Measurements from ENCODE around the gene MC1R. TPM values are rescaled to one million over a fixed set of nuclear protein-coding genes. Genes with fewer than 3 reads are reported as not detected.

MC1R gene
- total RNA-seq, 1 donor: 8.1 TPM

DNA sequence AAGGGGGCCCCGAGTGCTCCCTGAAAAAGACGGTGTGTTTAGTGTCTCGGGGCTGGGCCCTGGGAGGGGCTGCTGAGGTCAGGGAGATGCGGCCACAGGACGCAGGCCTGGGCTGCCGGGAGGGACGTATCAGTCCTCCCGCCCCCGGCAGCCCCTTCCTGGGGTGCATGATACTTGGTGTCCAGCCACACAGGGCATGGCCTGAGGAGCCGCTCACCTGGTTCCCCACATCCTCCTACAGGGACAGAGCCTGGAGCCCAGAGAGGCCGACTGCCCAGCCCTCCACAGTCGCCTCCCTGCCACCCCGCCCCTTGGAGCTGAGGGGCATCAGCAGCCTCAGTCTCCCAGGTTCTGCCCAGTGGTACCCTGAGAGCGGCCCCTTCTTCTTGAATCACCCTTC, 17.8 kb downstream of the MC1R start:
- no peak for DNase-seq (ENCODE audit: low read depth)
- H3K4me3 ChIP-seq (ENCODE audit: low read depth, low read length): no peak overlapping the region
- no peak for TF ChIP-seq CTCF (IDR thresholded peaks at IDR 0.05; ENCODE audit: insufficient read depth, low read length)

- no peak overlapping the region for H3K4me3 ChIP-seq (ENCODE audit: low read depth, low read length)
- no peak for TF ChIP-seq CTCF (IDR thresholded peaks at IDR 0.05; ENCODE audit: insufficient read depth, low read length)
- no peak for DNase-seq (ENCODE audit: low read depth)
Measured at GRCh38 chr16:89936981-89937380, 18.3 kb downstream of the MC1R start.

- no peak overlapping the region for H3K4me3 ChIP-seq (ENCODE audit: low read depth, low read length)
- no peak for TF ChIP-seq CTCF (IDR thresholded peaks at IDR 0.05; ENCODE audit: insufficient read depth, low read length)
- no peak for DNase-seq (ENCODE audit: low read depth)
Measured at GRCh38 chr16:89938175-89938885, 19.7 kb downstream of the MC1R start.

DNA sequence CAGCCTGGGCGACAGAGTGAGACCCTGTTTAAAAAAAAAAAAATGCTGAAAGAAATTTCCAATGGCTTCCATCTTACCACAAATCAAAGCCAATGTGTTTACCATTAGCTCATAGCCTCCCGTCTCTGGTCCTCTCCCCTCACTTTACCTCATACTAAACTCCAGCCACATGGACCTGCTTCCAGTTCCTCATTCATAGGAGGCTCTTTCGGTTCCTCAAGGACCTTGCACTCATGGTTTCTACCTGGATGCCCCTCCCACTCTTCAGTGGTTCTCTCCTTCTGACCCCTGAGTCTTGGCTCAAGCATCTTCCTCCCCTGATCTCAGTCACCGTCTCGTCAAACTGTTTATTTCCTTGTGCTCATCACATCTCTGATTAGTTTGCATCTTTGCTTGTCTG, 26.1 kb downstream of the MC1R start:
- no peak for TF ChIP-seq CTCF (IDR thresholded peaks at IDR 0.05; ENCODE audit: insufficient read depth, low read length)
- DNase-seq (ENCODE audit: low read depth): no peak
- H3K4me3 ChIP-seq (ENCODE audit: low read depth, low read length): no peak overlapping the region

- no peak for DNase-seq (ENCODE audit: low read depth)
- TF ChIP-seq CTCF (IDR thresholded peaks at IDR 0.05; ENCODE audit: insufficient read depth, low read length): no peak
- H3K4me3 ChIP-seq (ENCODE audit: low read depth, low read length): no peak overlapping the region
Measured at GRCh38 chr16:89945654-89946053, 27.0 kb downstream of the MC1R start.

- DNase-seq (ENCODE audit: low read depth): no peak
- TF ChIP-seq CTCF (IDR thresholded peaks at IDR 0.05; ENCODE audit: insufficient read depth, low read length): no peak
- no peak overlapping the region for H3K4me3 ChIP-seq (ENCODE audit: low read depth, low read length)
Measured at GRCh38 chr16:89946515-89946914, 27.9 kb downstream of the MC1R start.
